TTC549 (cell line): ENCODE data around the gene TGM2.

Source experiments
- FAIRE-seq: peaks from 2 replicates; lab custom pipeline; 2012; peaks lifted over from hg19 to GRCh38; lab: Jason Lieb, UNC

The TGM2 gene

DNA sequence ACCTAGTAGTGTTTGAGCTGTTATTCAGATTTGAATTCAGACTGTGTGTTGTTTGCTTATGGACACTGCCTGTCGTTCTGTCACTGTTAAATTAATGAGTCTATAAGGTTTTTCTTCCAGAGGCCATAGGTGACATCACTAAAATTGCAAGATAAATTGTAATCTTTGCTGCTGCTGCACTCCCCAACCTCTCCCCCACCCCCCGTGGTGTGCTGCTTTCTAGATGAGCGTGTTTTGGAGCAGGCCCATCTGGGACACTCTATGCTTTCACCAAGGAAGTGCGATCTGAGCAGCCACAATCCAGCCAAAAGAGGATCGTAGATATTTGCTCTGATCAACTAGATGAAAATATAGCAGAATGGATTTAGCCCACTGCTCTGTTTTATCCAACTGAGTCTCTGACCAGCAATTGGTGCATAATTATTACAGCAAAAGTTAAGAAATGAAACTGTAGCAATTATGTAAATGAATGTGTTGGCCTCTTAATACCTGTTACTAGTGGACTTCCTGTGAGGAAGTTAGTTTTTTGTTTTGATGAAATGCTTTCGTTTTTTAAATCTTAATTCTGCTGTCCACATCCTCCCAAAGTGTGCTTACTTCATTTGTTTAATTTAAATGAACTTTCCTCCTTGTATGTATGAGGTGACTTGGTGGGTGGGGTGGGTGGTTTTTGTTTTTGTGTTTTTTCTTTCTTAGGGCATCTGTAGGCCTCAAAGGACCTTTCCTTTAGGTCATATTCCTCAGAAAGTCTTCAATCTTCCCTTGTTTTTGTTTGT is 73.4 kb downstream of the TGM2 start:
- FAIRE-seq, result no peak

DNA sequence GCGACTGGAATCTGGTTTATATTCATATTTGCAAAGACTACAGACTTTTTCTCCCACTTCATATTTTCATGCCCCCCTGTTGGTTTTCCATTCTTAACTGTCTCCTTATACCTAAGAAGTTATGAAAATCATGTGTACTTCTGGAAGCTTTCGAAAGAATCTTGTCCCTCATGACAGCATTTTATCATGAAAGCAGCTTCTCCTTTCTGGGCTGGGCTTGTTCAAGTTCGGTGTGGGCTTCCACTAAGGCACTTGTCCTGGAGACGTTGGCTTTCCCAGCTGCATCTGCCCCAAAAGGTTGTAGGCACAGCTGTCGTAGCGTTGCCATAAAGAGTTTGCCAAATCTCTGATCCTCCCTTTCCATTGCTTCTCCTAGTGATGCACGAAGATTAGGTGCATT is 75.0 kb downstream of the TGM2 start:
- no peak for FAIRE-seq

DNA sequence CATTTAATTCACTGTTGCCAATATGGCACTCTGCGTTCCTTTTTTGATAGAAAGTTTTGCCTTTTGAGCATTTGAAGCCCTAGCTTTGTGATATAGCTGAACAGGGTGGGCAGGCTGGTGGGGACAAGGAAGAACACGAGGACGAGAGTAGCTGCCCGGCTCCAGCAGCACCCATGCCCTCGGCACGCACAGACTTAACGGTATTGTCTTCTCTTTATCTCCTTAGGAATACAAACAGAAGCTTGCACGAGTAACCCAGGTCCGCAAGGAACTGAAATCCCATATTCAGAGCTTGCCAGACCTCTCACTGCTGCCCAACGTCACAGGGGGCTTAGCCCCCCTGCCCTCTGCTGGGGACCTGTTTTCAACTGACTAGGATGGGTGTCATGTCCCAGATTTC is 75.6 kb downstream of the TGM2 start:
- FAIRE-seq, result no peak

DNA sequence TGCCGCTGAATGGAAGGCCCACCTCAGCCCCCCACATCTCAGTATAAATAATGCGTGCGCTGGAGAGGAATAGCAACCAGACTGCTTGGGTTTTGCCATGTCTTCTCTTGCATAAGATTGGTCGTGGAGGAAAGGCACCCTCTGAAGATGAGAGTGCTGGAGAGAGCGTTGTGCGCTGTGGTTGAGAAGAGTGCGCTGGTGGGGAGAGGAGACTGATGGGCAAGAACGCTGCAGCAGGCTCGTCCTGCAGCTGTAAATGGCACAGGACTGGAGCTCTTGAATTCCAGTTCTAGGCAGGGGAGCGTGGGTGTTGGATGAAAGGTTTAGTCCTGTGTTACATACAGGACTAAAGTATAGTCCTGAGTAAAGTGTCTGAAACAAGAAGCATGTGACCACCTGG is 80.0 kb downstream of the TGM2 start:
- FAIRE-seq, result no peak

DNA sequence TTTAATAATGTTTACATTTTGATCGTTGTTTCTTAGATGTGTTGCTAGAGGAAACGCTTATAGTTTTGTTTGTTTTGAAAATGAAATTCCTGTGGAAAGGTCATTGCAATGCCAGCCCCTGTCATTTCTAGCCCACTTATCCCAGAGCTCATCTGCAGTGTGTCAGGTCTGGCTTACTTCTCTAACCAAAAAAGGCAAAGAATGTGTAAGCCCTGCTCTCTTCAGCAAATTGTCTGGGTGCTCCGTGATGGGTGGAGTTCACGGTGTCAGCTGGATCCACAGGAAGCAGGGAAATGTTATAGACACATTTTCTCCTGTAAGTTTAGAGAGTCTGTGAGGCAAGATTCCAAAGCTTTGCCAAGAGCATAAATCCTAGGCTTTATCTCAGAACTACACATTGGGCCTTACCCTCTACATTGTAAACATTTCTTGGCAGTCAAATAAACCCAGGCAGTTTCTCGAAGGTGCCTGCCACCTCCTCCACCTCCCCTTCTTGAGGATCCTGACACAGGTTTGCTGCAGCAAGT is 80.6 kb downstream of the TGM2 start:
- FAIRE-seq, result no peak

DNA sequence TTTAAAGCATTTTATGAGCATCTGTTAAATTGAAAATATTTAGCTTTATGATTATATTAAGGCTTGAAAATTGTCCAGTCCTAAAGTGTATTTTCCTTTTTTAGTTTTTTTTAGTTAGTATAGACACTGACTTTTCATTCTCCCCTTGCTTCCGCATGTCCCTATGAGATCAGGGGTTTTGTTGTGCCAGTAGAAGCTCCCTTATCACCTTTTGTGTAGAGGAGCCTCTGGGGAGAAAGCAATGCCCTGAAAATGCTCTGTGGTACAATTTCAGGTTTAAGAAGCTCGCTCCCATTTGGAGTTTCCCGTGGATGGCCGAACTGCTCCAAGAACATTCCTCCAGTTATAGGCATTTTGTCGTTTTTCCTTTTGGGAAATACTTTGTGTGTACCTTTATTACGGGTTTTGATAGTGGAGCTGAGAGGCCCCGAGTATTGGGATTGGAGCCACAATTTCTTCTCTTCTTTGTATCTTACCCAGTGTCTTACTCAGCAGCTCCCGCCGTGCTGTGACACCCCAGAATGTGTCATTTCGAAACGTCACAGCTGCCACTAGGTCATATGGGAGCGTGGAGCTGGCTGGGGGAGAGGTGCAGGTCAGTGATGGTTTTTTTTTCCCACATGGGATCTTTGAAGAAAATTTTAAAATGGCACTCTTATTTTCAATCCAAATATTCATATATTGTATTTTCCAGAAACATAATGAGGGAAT is 81.6 kb downstream of the TGM2 start:
- FAIRE-seq, result no peak

DNA sequence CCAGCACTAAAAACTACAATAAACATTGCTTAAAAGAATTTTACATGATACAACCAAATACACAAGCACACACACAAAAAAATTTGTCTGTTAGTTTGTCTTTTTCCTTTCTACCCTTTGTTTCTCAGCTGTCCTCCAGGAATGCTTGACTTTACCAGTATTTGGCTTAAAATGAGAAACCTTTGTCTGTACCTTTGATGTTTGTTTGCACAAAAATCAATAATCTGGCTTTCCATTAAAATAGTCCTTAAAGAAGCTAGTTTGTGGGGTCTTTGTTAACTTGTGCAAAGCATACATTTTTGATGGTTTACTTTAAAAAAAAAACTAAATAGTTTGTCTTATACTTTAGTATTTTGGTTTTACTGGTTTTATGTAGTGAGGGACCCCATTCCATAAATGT is 82.2 kb downstream of the TGM2 start:
- FAIRE-seq, result no peak

DNA sequence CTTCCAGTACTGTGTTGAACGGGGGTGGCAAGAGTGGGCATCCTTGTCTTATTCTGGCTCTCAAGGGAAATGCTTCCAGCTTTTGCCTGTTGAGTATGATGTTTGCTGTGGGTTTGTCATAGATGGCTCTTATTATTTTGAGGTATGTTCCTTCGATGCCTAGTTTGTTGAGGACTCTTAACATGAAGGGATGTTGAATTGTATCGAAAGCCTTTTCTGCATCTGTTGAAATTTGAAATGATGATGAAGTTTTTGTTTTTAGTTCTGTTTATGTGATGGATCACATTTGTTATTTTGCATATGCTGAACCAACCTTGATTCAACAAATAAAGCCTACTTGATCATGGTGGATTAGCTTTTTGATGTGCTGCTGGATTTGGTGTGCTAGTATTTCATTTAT is 83.5 kb downstream of the TGM2 start:
- FAIRE-seq, result no peak

DNA sequence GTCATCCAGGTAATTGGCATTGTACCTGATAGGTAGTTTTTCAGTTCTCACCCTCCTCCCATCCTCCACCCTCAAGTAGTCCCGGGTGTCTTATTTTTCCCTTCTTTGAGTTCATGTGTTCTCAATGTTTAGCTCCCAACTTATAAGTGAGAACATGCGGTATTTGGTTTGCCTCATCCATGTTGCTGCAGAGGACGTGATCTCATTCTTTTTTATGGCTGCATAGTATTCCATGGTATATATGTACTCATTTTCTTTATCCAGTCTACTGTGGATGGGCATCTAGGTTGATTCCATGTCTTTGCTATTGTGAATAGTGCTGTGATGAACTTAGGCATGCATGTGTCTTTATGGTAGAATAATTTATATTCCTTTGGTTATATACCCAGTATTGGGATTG is 85.7 kb downstream of the TGM2 start:
- no peak for FAIRE-seq

DNA sequence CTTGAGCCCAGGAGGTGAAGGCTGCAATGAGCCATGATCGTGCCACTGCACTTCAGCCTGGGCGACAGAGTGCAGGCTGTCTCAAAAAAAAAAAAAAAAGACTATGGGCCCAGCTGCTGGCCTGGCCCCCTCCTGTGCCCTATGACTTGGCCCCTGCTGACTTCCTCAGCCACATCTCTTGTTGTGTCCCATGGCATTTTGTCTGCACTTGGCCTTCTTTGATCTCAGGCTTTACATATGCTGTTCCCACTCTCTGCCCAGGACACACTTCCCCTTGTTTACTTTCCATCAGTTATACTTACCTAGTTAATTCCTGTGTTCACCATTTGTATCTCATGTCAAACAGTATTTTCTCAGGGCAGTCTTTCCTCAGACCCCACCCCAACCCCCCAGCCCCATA is 87.0 kb downstream of the TGM2 start:
- FAIRE-seq, result no peak
